Upper lobe of right lung (tissue), 1 donor: ENCODE data around the gene LMTK2. TPM values are rescaled to one million over a fixed set of nuclear protein-coding genes. Genes with fewer than 3 reads are reported as not detected.

Experiments used
- ATAC-seq: fragments of 200-7000 bp; cut with Tn5 transposase; one replicate; pipeline ENCODE4 v1.9.1; 2020; ENCODE audit warnings: mild to moderate bottlenecking, moderate library complexity
- DNase-seq: peaks from one replicate; pipeline ENCODE4 v3.0.0-alpha.2; 2020
- H3K27ac ChIP-seq: fragments of 200-600 bp; one replicate; pipeline ENCODE4 v1.8.0; 2022
- H3K27me3 ChIP-seq: fragments of 200-600 bp; one replicate; pipeline ENCODE4 v1.8.0; 2022; ENCODE audit warnings: mild to moderate bottlenecking
- H3K36me3 ChIP-seq: fragments of 200-600 bp; one replicate; pipeline ENCODE4 v1.8.0; 2022
- H3K4me1 ChIP-seq: fragments of 200-600 bp; one replicate; pipeline ENCODE4 v1.8.0; 2022
- H3K4me3 ChIP-seq: fragments of 200-600 bp; one replicate; pipeline ENCODE4 v1.8.0; 2022; ENCODE audit warnings: mild to moderate bottlenecking
- H3K9me3 ChIP-seq: fragments of 200-600 bp; one replicate; pipeline ENCODE4 v1.8.0; 2022
- intact Hi-C: fragments of 100-400 bp; cut with DNase I; formaldehyde crosslinking; loops from one replicate; pipeline ENCODE4 v1.11.0; 2022
- total RNA-seq: library from RNA; stranded (reverse); fragmentation: NEBNext Ultra II Directional; extraction: Animal tissue kit (Norgen Biotek cat#: 25700); gene quantifications from one replicate; pipeline ENCODE4 v1.2.1, GENCODE V29; 2021
- TF ChIP-seq, protein P1 (sequence below): fragments of 200-600 bp; IDR thresholded peaks from one replicate; pipeline ENCODE4 v1.8.0; 2022; ENCODE audit warnings: antibody characterized with exemption
- donor health status: DM: no; HTN: yes; CAD: no; lungs with severe emphysema.

The LMTK2 gene
- total RNA-seq, 1 donor from 2014 or later, result 40.8 TPM

DNA sequence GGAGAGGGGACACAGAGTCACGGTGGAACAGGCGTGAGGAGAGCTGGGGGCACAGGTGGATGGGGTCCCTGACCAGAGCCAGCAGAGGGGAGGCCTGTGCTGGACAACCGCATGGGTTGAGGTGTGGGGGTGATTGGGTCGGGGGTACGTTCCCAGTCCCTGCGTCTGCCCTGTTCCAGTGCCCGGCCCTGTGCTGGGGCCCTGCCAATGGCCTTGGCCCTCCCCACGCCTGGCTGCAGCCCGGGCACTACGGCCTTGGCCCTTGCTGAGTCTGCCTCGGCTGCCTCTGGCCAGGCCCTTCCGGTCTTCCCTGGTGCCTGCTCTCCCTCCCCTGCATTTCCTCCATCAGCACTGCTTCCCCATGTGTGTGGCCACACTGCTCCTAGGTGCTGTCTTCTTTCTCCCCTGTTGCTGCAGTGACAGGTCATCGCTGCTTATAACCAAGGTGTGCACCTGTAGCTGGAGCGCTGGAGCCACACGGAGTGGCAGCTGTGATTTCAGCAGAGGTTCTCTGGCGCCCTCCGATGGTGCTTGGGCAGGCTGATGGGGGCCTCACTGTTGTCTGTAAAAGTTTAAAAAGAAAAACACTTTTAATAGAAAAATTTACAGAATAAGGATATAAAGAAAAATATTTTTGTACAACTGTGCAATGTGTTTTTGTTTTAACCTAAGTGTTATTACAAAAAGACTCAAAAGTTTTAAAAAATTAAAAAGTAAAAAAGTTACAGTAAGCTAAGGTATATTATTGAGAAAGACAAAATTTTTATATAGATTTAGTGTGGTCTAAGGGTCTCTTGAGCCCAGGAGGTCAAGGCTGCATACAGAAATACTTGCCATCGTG lies 59.4 kb downstream of the LMTK2 start:
- no peak overlapping the region for H3K27ac ChIP-seq
- DNase-seq, result peak; percentile 84
- H3K9me3 ChIP-seq, result no peaks in the 10 kb centered on the region
- ATAC-seq, result peak; percentile 83
- peaks cover 5% of the 10 kb centered on the region for H3K4me1 ChIP-seq
- no peak overlapping the region for H3K4me3 ChIP-seq
- TF ChIP-seq, protein P1, sequence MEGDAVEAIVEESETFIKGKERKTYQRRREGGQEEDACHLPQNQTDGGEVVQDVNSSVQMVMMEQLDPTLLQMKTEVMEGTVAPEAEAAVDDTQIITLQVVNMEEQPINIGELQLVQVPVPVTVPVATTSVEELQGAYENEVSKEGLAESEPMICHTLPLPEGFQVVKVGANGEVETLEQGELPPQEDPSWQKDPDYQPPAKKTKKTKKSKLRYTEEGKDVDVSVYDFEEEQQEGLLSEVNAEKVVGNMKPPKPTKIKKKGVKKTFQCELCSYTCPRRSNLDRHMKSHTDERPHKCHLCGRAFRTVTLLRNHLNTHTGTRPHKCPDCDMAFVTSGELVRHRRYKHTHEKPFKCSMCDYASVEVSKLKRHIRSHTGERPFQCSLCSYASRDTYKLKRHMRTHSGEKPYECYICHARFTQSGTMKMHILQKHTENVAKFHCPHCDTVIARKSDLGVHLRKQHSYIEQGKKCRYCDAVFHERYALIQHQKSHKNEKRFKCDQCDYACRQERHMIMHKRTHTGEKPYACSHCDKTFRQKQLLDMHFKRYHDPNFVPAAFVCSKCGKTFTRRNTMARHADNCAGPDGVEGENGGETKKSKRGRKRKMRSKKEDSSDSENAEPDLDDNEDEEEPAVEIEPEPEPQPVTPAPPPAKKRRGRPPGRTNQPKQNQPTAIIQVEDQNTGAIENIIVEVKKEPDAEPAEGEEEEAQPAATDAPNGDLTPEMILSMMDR, result peak; percentile 71
- no peaks in the 10 kb centered on the region for H3K36me3 ChIP-seq
- intact Hi-C loops, result loop anchor here (5.0 to 10.0 kb wide), 2 partner anchors 59 to 131 kb away; partner anchors contain the start of gene LMTK2
- no peaks in the 10 kb centered on the region for H3K27me3 ChIP-seq

DNA sequence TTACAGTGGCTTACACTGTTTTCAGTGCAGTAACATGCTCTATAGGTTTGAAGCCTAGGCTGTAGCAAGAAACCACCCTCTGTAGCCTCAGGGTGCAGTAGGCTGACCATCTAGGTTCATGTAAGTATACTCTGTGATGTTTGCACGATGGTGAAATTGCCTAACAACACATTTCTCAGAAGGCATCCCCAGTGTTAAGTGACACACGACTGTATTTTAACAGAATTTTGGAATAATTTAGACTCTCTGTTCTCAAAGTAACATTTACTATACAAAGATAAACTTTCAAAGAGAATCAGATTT lies 60.0 kb downstream of the LMTK2 start:
- Histone ChIP-seq H3K27me3 (no peaks in the 10 kb centered on the region), H3K4me3 (no peak overlapping the region), H3K4me1 (peaks cover 5% of the 10 kb centered on the region), H3K27ac (no peak overlapping the region), H3K36me3 (no peaks in the 10 kb centered on the region), H3K9me3 (no peaks in the 10 kb centered on the region)
- ATAC-seq (no peak), DNase-seq (no peak)
- TF ChIP-seq, protein P1, result no peak
- intact Hi-C loops, result loop anchor here (5.0 to 10.0 kb wide), 2 partner anchors 59 to 132 kb away; partner anchors contain the start of gene LMTK2

DNA sequence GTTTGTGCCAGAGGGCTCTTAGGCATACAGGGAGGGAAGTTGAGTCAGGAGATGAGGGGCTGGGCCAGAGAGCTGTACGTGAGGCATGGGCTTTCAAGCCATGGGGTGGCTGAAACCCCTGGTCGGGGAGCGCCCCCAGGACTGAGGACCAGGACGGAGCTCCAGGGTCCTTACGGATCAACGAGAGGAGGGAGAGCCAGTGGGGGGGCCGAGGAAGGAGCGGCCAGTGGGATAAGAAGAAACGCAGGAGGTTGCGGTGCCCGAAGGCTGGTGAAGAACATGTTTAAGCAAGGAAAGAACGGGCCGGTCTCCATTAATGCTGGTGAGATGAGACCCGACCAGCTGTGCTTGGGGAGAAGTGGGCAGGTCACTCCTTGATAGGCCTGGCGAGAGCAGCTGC lies 61.0 kb downstream of the LMTK2 start:
- Histone ChIP-seq H3K36me3 (peaks cover 8% of the 10 kb centered on the region), H3K4me1 (peaks cover 5% of the 10 kb centered on the region), H3K27ac (no peak overlapping the region), H3K4me3 (no peak overlapping the region), H3K9me3 (no peaks in the 10 kb centered on the region), H3K27me3 (no peaks in the 10 kb centered on the region)
- ATAC-seq, result no peak
- DNase-seq, result no peak
- TF ChIP-seq, protein P1, result no peak
- intact Hi-C loops, result loop anchor here (5.0 to 10.0 kb wide), 2 partner anchors 60 to 133 kb away; partner anchors contain the start of gene LMTK2

DNA sequence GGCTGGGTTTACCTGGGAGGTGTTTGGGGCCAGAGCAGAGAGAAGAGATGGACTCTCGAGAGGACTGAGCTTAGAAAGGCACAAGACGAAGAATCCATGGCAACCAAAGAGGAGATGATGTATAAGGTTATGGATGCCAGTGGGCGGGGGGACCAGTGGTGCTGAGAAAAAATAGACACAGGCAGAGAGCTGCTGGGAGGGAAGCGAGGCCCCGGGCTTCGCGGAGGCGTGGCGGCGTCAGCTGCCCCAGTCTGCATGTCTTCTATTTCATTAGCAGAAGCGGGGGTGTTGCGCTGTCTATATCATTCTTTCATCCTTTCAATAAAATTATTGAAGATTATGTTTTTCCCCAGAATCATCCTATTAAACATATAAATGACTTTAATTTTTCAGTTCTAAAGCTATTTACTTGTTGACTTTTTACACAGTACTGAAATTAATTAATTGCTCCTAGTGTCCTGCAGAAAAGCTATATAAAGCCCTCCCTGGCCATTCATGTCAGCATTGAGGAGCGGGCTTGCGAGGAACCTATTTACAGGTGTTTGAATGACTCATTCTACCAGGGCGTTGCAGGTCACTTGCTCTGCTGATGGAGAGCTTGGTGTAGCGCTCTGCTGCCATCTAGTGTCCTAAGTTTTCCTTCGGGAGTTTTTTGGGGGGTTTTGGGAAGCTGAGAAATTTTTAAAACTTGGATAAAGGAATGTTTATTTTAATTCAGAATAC lies 61.7 kb downstream of the LMTK2 start:
- Histone ChIP-seq H3K4me1 (peaks cover 4% of the 10 kb centered on the region), H3K36me3 (peaks cover 15% of the 10 kb centered on the region), H3K27me3 (no peaks in the 10 kb centered on the region), H3K9me3 (no peaks in the 10 kb centered on the region), H3K4me3 (no peak overlapping the region), H3K27ac (no peak overlapping the region)
- TF ChIP-seq, protein P1, result peak; percentile 85
- no peak for DNase-seq
- intact Hi-C loops, result loop anchor here (5.0 to 10.0 kb wide), 2 partner anchors 61 to 134 kb away; partner anchors contain the start of gene LMTK2
- ATAC-seq, result peak; percentile 83

DNA sequence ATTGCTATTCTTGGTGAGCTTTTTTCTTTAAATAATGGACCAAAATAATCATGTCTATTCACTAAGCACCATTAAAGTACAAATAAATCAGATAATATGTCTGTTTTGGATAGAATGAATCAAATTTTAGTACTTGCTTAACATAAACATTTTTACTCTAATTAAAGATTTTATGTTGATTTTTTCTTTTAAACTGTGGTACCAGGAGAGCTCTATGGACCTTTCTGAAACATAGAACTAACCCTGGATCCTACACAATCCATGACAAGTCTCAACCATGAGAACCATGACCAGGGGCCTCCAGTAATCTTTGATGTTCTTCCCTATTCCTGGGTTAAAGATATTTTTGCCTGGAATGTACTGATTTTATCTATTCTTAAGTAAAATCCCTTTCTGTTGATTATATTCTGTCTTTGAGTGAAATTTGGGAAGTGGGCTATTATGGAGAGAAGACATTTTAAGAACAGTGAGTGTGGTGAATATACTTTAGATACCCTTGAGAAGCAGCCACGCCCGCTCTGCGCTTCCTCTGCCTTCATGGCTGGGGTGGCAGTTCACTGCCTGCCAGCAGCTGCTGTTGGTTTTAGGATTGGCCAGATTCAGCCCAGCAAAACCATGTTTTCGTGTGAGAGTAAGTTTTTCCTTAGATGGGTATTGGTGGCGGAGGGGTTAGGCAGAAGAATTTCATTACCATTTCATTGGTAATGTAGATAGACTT lies 62.4 kb downstream of the LMTK2 start:
- TF ChIP-seq, protein P1, result no peak
- no peaks in the 10 kb centered on the region for H3K9me3 ChIP-seq
- H3K27me3 ChIP-seq, result no peaks in the 10 kb centered on the region
- ATAC-seq, result no peak
- no peak overlapping the region for H3K4me3 ChIP-seq
- no peak for DNase-seq
- H3K27ac ChIP-seq, result no peak overlapping the region
- no peaks in the 10 kb centered on the region for H3K4me1 ChIP-seq
- H3K36me3 ChIP-seq, result peaks cover 19% of the 10 kb centered on the region
- intact Hi-C loops, result loop anchor here (5.0 to 10.0 kb wide), 2 partner anchors 62 to 134 kb away; partner anchors contain the start of gene LMTK2
